GM12878 (cell line): Measurements from ENCODE around the gene TMEM254.

Source experiments
- CTCF ChIP-seq, 3 experiments: IDR thresholded peaks in 2 of 3; conservative IDR thresholded peaks in 1 of 3; 2 replicates each; pipeline ENCODE4 v1.5.1; 2011; ENCODE audit warnings: low read depth in 3 of 3, low read length in 3 of 3, mild to moderate bottlenecking in 3 of 3, control low read depth in 2 of 3, moderate library complexity in 2 of 3, inconsistent platforms in 1 of 3, mixed read lengths in 1 of 3; ENCODE audit not compliant: control insufficient read depth in 2 of 3, insufficient read depth in 1 of 3; ENCODE audit errors: extremely low read depth in 1 of 3
- EZH2 ChIP-seq: IDR thresholded peaks from 2 replicates; pipeline ENCODE4 v1.6.1; 2012; ENCODE audit warnings: low read depth, mild to moderate bottlenecking, control low read depth, inconsistent platforms, low read length, borderline replicate concordance; ENCODE audit not compliant: control insufficient read depth
- FOXM1 ChIP-seq: IDR thresholded peaks from 2 replicates; pipeline ENCODE4 v1.6.1; 2012; ENCODE audit warnings: low read depth, mild to moderate bottlenecking, inconsistent platforms, low read length, moderate library complexity
- NR2C1 ChIP-seq: fragments of 450-650 bp; IDR thresholded peaks from 2 replicates; pipeline ENCODE4 v1.6.1; 2017; ENCODE audit warnings: antibody characterized with exemption, mild to moderate bottlenecking, moderate library complexity
- POU2F2 ChIP-seq: IDR thresholded peaks from 3 replicates; pipeline ENCODE4 v1.6.1; 2011; ENCODE audit warnings: low read depth, mild to moderate bottlenecking, low read length, borderline replicate concordance
- RAD21 ChIP-seq: IDR thresholded peaks from 2 replicates; pipeline ENCODE4 v1.6.1; 2011; ENCODE audit warnings: mild to moderate bottlenecking, low read depth, low read length, moderate library complexity; ENCODE audit not compliant: insufficient read depth
- REST ChIP-seq: IDR thresholded peaks from 2 replicates; pipeline ENCODE4 v1.6.1; 2012; ENCODE audit warnings: mild to moderate bottlenecking, low read depth, low read length
- YY1 ChIP-seq: IDR thresholded peaks from 2 replicates; pipeline ENCODE4 v1.6.1; 2011; ENCODE audit warnings: low read depth, mild to moderate bottlenecking, low read length
- TF ChIP-seq, protein P1 (sequence below): IDR thresholded peaks from 2 replicates; pipeline ENCODE4 v1.6.1; 2011; ENCODE audit warnings: mild to moderate bottlenecking, low read depth, low read length, moderate library complexity; ENCODE audit not compliant: insufficient replicate concordance

DNA sequence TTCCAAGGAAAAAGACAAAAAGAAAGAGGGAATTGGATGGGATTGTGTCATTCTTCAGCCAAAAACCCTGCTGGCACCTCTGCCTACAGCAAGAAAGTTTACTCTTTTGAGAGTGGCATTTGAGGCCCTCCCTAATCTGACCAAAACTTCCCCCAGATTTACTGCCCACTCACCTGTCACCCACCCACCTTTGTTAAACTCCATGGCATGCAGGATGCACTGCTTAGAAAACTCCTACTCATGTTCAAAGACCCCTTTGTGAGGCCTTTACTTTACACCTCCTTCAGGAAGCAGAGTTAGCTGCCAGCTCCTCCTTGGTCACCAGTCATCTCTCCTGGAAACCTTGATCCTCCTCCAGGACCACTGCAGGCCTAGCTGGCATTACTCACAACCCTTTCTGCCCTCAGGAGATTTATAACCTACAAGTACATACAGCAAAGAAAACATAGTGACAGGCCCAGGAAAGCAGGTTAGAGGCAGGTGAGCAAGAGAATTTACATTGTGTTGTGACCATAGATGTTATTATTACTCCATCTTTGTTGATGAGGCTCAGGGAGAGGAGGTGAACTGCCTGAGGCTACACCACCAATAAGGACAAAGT, 43.7 kb downstream of the TMEM254 start:
- TF ChIP-seq NR2C1 (no peak), POU2F2 (no peak), EZH2 (no peak), YY1 (no peak), CTCF (IDR thresholded peaks at IDR 0.05 in 2 of 3, conservative IDR thresholded peaks at IDR 0.05 in 1 of 3; ENCODE audit: control insufficient read depth in 2 of 3, extremely low read depth in 1 of 3, insufficient read depth in 1 of 3, low read depth in 3 of 3, low read length in 3 of 3) (no peak), RAD21 (no peak), FOXM1 (no peak), REST (no peak)
- TF ChIP-seq, protein P1, sequence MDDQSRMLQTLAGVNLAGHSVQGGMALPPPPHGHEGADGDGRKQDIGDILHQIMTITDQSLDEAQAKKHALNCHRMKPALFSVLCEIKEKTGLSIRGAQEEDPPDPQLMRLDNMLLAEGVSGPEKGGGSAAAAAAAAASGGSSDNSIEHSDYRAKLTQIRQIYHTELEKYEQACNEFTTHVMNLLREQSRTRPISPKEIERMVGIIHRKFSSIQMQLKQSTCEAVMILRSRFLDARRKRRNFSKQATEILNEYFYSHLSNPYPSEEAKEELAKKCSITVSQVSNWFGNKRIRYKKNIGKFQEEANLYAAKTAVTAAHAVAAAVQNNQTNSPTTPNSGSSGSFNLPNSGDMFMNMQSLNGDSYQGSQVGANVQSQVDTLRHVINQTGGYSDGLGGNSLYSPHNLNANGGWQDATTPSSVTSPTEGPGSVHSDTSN = no peak
